LNCaP clone FGC (cell line): ENCODE data around the gene THTPA.

Experiments
- DNase-seq: peaks from one replicate; pipeline ENCODE4 v3.0.0-alpha.2; 2011; ENCODE audit warnings: low read depth
- H3K4me3 ChIP-seq: 2 replicates; pipeline ENCODE4 v1.5.1; 2011; ENCODE audit warnings: mild to moderate bottlenecking, low read depth, low read length, control low read depth
- CTCF ChIP-seq: IDR thresholded peaks from 2 replicates; pipeline ENCODE4 v1.5.1; 2012; ENCODE audit warnings: mild to moderate bottlenecking; ENCODE audit not compliant: control insufficient read depth, insufficient read depth; ENCODE audit errors: extremely low read depth

Gene THTPA

GRCh38 chr14:23518709-23519108 is 37.4 kb upstream of the THTPA start:
- no peak for TF ChIP-seq CTCF
- DNase-seq = no peak
- no peak overlapping the region for H3K4me3 ChIP-seq

DNA sequence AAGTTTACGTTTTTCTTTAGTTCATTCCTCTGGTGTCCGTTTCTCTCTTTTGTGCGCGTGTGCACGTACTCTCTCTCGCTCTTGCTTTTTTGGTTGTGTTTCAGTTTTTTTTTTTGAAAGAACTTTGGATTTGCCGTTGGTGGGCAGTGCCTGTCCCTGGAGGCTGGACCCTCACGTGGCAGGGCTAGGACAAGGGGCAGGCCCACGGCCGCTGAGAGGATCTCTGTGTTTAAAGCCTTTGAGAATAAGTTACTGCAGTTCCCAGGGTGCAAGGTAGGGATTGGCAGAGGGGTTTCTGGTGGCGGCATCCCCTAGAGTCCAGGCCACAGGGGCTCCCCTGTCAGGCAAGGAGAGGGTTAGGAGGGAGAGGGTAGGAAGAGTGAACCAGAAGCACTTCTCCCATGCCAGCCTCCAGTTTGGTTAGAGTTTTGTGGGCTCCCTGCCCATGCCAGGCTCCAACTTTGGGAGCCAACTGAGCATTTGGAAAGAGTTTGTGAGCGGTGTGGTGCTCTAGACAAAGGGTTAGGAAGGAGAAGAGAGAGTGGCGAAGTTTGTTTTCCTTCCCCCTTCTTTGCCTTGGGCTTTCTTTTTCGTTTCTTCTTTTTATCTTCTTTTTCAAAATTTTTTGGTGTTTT is 35.1 kb upstream of the THTPA start:
- no peak overlapping the region for H3K4me3 ChIP-seq
- no peak for DNase-seq
- TF ChIP-seq CTCF = no peak

- H3K4me3 ChIP-seq = no peak overlapping the region
- no peak for TF ChIP-seq CTCF
- no peak for DNase-seq
These were observed 34.1 kb upstream of the THTPA start for GRCh38 chr14:23521785-23522640.

DNA sequence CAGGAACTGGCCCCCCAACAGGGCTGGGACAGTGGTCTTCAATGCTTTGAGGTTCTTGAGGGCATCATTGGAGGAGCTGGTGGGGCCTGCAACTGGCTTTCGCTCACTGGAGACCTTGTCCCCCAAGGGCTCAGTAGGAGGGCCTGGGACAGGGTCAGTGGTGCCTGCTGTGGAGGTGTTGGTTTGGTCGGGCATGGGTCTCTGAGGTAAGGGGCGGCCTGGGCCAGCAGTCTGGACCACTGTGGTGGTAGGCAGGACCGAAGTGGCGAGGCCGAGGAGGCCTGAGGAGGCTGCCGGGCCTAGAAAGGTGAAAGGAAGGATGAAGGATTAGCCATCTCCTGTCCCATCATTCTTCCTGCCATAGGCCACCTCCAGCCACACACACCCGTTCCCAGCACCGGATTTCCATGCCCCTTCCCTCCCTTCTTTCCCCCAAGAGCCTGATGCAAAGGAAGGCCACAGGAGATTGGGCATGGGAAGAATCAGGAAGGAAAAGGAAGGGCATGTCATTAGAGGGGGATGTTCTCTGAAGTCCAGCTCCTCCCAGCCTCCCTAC is 33.4 kb upstream of the THTPA start:
- no peak for DNase-seq
- no peak for TF ChIP-seq CTCF
- H3K4me3 ChIP-seq = no peak overlapping the region

GRCh38 chr14:23523229-23524016 is 32.6 kb upstream of the THTPA start:
- no peak for TF ChIP-seq CTCF
- no peak overlapping the region for H3K4me3 ChIP-seq
- no peak for DNase-seq

DNA sequence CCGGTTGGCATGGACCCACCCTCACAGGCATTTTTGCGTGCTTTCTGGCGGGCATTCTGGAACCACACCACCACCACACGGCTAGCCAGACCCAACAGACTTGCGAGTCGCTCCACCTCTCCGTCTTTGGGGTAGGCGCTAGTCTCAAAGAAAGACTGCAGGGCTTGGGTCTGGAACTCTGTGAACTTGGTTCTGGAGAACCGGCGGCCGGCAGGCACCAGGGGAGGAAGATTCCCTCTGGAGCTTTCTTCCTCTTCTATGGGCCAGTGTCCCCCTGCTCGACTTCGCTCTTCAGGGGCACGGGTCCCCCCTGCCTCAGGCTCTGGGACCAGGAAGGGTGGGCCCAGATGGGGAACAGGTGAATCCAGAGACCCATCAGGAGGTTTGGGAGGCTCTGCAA is 31.1 kb upstream of the THTPA start:
- no peak overlapping the region for H3K4me3 ChIP-seq
- no peak for TF ChIP-seq CTCF
- DNase-seq = no peak
